Measurements from ENCODE around the gene AP5B1.
"Not testable (repeated sequence)": the region's sequence is repeated elsewhere in the genome, so short reads cannot be mapped to it uniquely, and the experiment has no call there.

The AP5B1 gene

GRCh38 chr11:65739022-65739421 lies 41.8 kb downstream of the AP5B1 start:
- Histone ChIP-seq H2BK12ac (ENCODE audit: low read length) (no peak overlapping the region), H2BK5ac (ENCODE audit: low read length) (no peak overlapping the region), H3K18ac (ENCODE audit: low read length) (no peak overlapping the region), H3K79me1 (ENCODE audit: low read depth, low read length) (peaks cover 2% of the 10 kb centered on the region), H3K4me3 (ENCODE audit: low read length in 2 of 2) (no peak overlapping the region), H3K9me3 (replicated peaks in 1 of 2; ENCODE audit: control insufficient read depth in 2 of 2, insufficient read depth in 1 of 2, low read depth in 1 of 2, low read length in 2 of 2) (peaks cover 5 to 26% of the 10 kb centered on the region in 2 donors), H3K4ac (ENCODE audit: low read length) (no peak overlapping the region), H3K36me3 (replicated peaks in 1 of 2; ENCODE audit: control insufficient read depth in 2 of 2, insufficient read depth in 2 of 2, low read length in 2 of 2) (no peaks in the 10 kb centered on the region), H4K8ac (ENCODE audit: low read depth, low read length) (no peak overlapping the region), H2BK120ac (ENCODE audit: low read depth, low read length) (no peak overlapping the region), H3K14ac (ENCODE audit: low read length) (no peak overlapping the region), H2AK5ac (ENCODE audit: low read depth, low read length) (no peak overlapping the region), H2BK15ac (ENCODE audit: low read length) (no peak overlapping the region), H3K23ac (ENCODE audit: low read depth, low read length, poor library complexity) (no peak overlapping the region), H3K4me2 (ENCODE audit: insufficient read depth, low read length, poor library complexity, severe bottlenecking) (no peak overlapping the region), H2AFZ (ENCODE audit: low read length) (no peak overlapping the region), H3K4me1 (ENCODE audit: control insufficient read depth in 2 of 2, insufficient read depth in 1 of 2, low read depth in 1 of 2, low read length in 2 of 2) (no peaks in the 10 kb centered on the region), H3K27me3 (ENCODE audit: control insufficient read depth in 3 of 3, insufficient read depth in 3 of 3, low read depth in 1 of 3, low read length in 3 of 3) (peaks cover 0 to 2% (median 0%) of the 10 kb centered on the region in 3 experiments), H4K91ac (ENCODE audit: low read depth, low read length, poor library complexity) (no peak overlapping the region), H3K27ac (replicated peaks; ENCODE audit: low read length) (no peak overlapping the region), H3K9ac (ENCODE audit: low read depth, low read length, poor library complexity) (no peak overlapping the region)
- no CpG with 5 or more reads among the region's 2 CpGs for WGBS, 2 donors (ENCODE audit: extremely low coverage in 2 of 2, insufficient read length in 2 of 2, insufficient replicate concordance in 1 of 2)
- DNase-seq (ENCODE audit: low spot score), result no peak

GRCh38 chr11:65736810-65737209 lies 44.0 kb downstream of the AP5B1 start:
- Histone ChIP-seq H3K18ac (ENCODE audit: low read length) (no peak overlapping the region), H3K9ac (ENCODE audit: low read depth, low read length, poor library complexity) (no peak overlapping the region), H3K23ac (ENCODE audit: low read depth, low read length, poor library complexity) (no peak overlapping the region), H3K4me2 (ENCODE audit: insufficient read depth, low read length, poor library complexity, severe bottlenecking) (no peak overlapping the region), H3K27me3 (ENCODE audit: control insufficient read depth in 3 of 3, insufficient read depth in 3 of 3, low read depth in 1 of 3, low read length in 3 of 3) (peaks cover 0 to 2% (median 0%) of the 10 kb centered on the region in 3 experiments), H2BK15ac (ENCODE audit: low read length) (no peak overlapping the region), H3K27ac (replicated peaks; ENCODE audit: low read length) (no peak overlapping the region), H2BK120ac (ENCODE audit: low read depth, low read length) (no peak overlapping the region), H3K4ac (ENCODE audit: low read length) (no peak overlapping the region), H3K4me1 (ENCODE audit: control insufficient read depth in 2 of 2, insufficient read depth in 1 of 2, low read depth in 1 of 2, low read length in 2 of 2) (no peaks in the 10 kb centered on the region), H4K91ac (ENCODE audit: low read depth, low read length, poor library complexity) (no peak overlapping the region), H3K4me3 (ENCODE audit: low read length in 2 of 2) (no peak overlapping the region), H2BK12ac (ENCODE audit: low read length) (no peak overlapping the region), H3K14ac (ENCODE audit: low read length) (no peak overlapping the region), H3K79me1 (ENCODE audit: low read depth, low read length) (no peaks in the 10 kb centered on the region), H2AK5ac (ENCODE audit: low read depth, low read length) (no peak overlapping the region), H2AFZ (ENCODE audit: low read length) (no peak overlapping the region), H4K8ac (ENCODE audit: low read depth, low read length) (no peak overlapping the region), H2BK5ac (ENCODE audit: low read length) (no peak overlapping the region), H3K9me3 (replicated peaks in 1 of 2; ENCODE audit: control insufficient read depth in 2 of 2, insufficient read depth in 1 of 2, low read depth in 1 of 2, low read length in 2 of 2) (peaks cover 5 to 27% of the 10 kb centered on the region in 2 donors), H3K36me3 (replicated peaks in 1 of 2; ENCODE audit: control insufficient read depth in 2 of 2, insufficient read depth in 2 of 2, low read length in 2 of 2) (no peaks in the 10 kb centered on the region)
- DNase-seq (ENCODE audit: low spot score), result no peak

- no CpG with 5 or more reads among the region's 4 CpGs for WGBS, 2 donors (ENCODE audit: extremely low coverage in 2 of 2, insufficient read length in 2 of 2, insufficient replicate concordance in 1 of 2)
- not testable (repeated sequence) for H3K4me1 ChIP-seq (ENCODE audit: control insufficient read depth in 2 of 2, insufficient read depth in 1 of 2, low read depth in 1 of 2, low read length in 2 of 2); H2AFZ ChIP-seq (ENCODE audit: low read length); H3K4ac ChIP-seq (ENCODE audit: low read length); H3K14ac ChIP-seq (ENCODE audit: low read length); H3K27me3 ChIP-seq (ENCODE audit: control insufficient read depth in 3 of 3, insufficient read depth in 3 of 3, low read depth in 1 of 3, low read length in 3 of 3); H2BK5ac ChIP-seq (ENCODE audit: low read length); H2BK15ac ChIP-seq (ENCODE audit: low read length); H3K23ac ChIP-seq (ENCODE audit: low read depth, low read length, poor library complexity); H3K18ac ChIP-seq (ENCODE audit: low read length); H3K9ac ChIP-seq (ENCODE audit: low read depth, low read length, poor library complexity); H2BK120ac ChIP-seq (ENCODE audit: low read depth, low read length); H2BK12ac ChIP-seq (ENCODE audit: low read length); H3K27ac ChIP-seq (replicated peaks; ENCODE audit: low read length); H4K91ac ChIP-seq (ENCODE audit: low read depth, low read length, poor library complexity); H3K79me1 ChIP-seq (ENCODE audit: low read depth, low read length); H3K4me3 ChIP-seq (ENCODE audit: low read length in 2 of 2); H2AK5ac ChIP-seq (ENCODE audit: low read depth, low read length); H3K4me2 ChIP-seq (ENCODE audit: insufficient read depth, low read length, poor library complexity, severe bottlenecking); H3K36me3 ChIP-seq (replicated peaks in 1 of 2; ENCODE audit: control insufficient read depth in 2 of 2, insufficient read depth in 2 of 2, low read length in 2 of 2); H4K8ac ChIP-seq (ENCODE audit: low read depth, low read length); DNase-seq (ENCODE audit: low spot score)
- peaks cover 5 to 32% of the 10 kb centered on the region in 2 donors for H3K9me3 ChIP-seq (replicated peaks in 1 of 2; ENCODE audit: control insufficient read depth in 2 of 2, insufficient read depth in 1 of 2, low read depth in 1 of 2, low read length in 2 of 2)
Observed at GRCh38 chr11:65735111-65735510, 45.7 kb downstream of the AP5B1 start.

- H3K79me1 ChIP-seq (ENCODE audit: low read depth, low read length), result no peaks in the 10 kb centered on the region
- H4K91ac ChIP-seq (ENCODE audit: low read depth, low read length, poor library complexity), result no peak overlapping the region
- no peak overlapping the region for H3K18ac ChIP-seq (ENCODE audit: low read length)
- DNase-seq (ENCODE audit: low spot score), result no peak
- peaks cover 0 to 9% of the 10 kb centered on the region in 2 donors for H3K9me3 ChIP-seq (replicated peaks in 1 of 2; ENCODE audit: control insufficient read depth in 2 of 2, insufficient read depth in 1 of 2, low read depth in 1 of 2, low read length in 2 of 2)
- H2BK120ac ChIP-seq (ENCODE audit: low read depth, low read length), result no peak overlapping the region
- no peak overlapping the region for H3K4me2 ChIP-seq (ENCODE audit: insufficient read depth, low read length, poor library complexity, severe bottlenecking)
- no peak overlapping the region for H3K4me3 ChIP-seq (ENCODE audit: low read length in 2 of 2)
- H4K8ac ChIP-seq (ENCODE audit: low read depth, low read length), result no peak overlapping the region
- no peak overlapping the region for H3K4ac ChIP-seq (ENCODE audit: low read length)
- no peak overlapping the region for H3K23ac ChIP-seq (ENCODE audit: low read depth, low read length, poor library complexity)
- H2BK15ac ChIP-seq (ENCODE audit: low read length), result no peak overlapping the region
- no peak overlapping the region for H3K14ac ChIP-seq (ENCODE audit: low read length)
- H3K9ac ChIP-seq (ENCODE audit: low read depth, low read length, poor library complexity), result no peak overlapping the region
- H2AFZ ChIP-seq (ENCODE audit: low read length), result no peak overlapping the region
- peaks cover 0 to 10% (median 0%) of the 10 kb centered on the region in 3 experiments for H3K27me3 ChIP-seq (ENCODE audit: control insufficient read depth in 3 of 3, insufficient read depth in 3 of 3, low read depth in 1 of 3, low read length in 3 of 3)
- H2AK5ac ChIP-seq (ENCODE audit: low read depth, low read length), result no peak overlapping the region
- H2BK12ac ChIP-seq (ENCODE audit: low read length), result no peak overlapping the region
- H3K27ac ChIP-seq (replicated peaks; ENCODE audit: low read length), result no peak overlapping the region
- no peaks in the 10 kb centered on the region for H3K36me3 ChIP-seq (replicated peaks in 1 of 2; ENCODE audit: control insufficient read depth in 2 of 2, insufficient read depth in 2 of 2, low read length in 2 of 2)
- H3K4me1 ChIP-seq (ENCODE audit: control insufficient read depth in 2 of 2, insufficient read depth in 1 of 2, low read depth in 1 of 2, low read length in 2 of 2), result no peaks in the 10 kb centered on the region
- H2BK5ac ChIP-seq (ENCODE audit: low read length), result no peak overlapping the region
- WGBS, 2 donors (ENCODE audit: extremely low coverage in 2 of 2, insufficient read length in 2 of 2, insufficient replicate concordance in 1 of 2), result no CpG with 5 or more reads among the region's 5 CpGs
Observed at GRCh38 chr11:65730461-65730860, 50.3 kb downstream of the AP5B1 start.
